ENCODE results near the gene CNIH3. TPM values are rescaled to one million over a fixed set of nuclear protein-coding genes. Genes with fewer than 3 reads are reported as not detected.
"Not testable (repeated sequence)": the region's sequence is repeated elsewhere in the genome, so short reads cannot be mapped to it uniquely, and the experiment has no call there.

The CNIH3 gene
- 3.4 and 3.6 TPM in 2 replicates for total RNA-seq (2022)
- percentile 24 among the genes with signal in this experiment for Bru-seq, nascent RNA
- percentile 16 among the genes with signal in this experiment for BruChase-seq, experiment 1, labeled RNA remaining after a 6-hour chase
- percentile 25 among the genes with signal in this experiment for BruChase-seq, experiment 2, labeled RNA remaining after a 2-hour chase
- long read RNA-seq, partial matches to known transcripts = 0 of 8 reads
- long read RNA-seq, other reads (novel, unspliced or antisense) = 5 of 8 reads

DNA sequence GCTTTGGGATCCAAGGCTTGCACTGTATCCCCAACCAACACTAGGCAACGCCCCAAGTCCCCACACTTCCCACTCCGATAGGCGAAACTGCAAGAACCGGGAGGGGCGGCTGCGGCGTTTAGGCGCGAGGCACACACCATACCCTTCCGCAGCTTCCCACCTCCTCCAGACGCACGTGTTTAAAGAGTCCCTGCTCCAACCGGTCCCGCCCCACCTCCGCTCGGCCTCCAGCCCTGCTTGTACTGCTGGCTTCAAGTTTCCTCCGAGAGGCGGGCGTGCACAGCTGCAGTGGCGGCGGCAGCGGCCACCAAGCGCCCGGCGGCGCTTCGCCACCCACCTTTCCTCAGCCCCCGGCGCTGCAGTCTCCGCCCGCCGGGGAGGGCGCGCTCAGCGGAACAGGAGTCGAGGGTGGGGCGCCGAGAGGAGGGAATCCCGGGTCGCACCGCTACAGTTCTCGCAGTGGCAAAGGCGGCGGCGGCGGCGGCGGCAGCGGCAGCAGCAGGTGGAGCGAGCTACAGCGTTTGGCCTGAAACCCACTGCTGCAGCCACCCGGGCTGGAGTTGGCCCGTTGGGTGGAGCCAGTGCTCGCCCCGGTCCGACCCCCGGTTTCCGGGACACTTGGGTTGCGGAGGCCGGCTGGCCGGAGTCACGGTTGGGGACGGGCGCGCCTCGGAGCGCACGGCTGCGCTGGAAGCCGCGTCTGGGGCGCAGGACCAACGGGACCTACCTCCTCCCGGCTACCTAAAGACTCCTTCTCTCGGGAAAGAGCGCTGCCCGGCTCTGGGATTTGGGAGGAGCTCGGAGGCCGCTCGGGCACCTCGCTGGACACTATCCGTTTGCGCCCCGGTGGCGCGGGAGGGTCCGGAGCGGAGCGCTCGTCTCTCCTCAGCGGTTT, at the start of gene CNIH3:
Gene CNIH3, plus strand, starts transcription at position 457 of the 895 bp plus-strand sequence. CDS start 858 bp downstream, outside the sequence.
- Mint-ChIP-seq H3K36me3 (ENCODE audit: insufficient read depth, unreplicated experiment) (no peaks in the 10 kb centered on the region), H3K4me3 (ENCODE audit: unreplicated experiment) (peak within 1 kb of the TSS; percentile 41), H3K27ac (ENCODE audit: low read depth, unreplicated experiment) (no peak within 1 kb of the TSS), H3K4me1 (ENCODE audit: insufficient read depth, unreplicated experiment) (no peaks in the 10 kb centered on the region), H3K9me3 (ENCODE audit: unreplicated experiment) (no peaks in the 10 kb centered on the region), H3K27me3 (ENCODE audit: insufficient read depth, unreplicated experiment) (peaks cover 45% of the 10 kb centered on the region)
- BruUV-seq (replicated peaks) = no TSS peak
- TF ChIP-seq, protein P1, sequence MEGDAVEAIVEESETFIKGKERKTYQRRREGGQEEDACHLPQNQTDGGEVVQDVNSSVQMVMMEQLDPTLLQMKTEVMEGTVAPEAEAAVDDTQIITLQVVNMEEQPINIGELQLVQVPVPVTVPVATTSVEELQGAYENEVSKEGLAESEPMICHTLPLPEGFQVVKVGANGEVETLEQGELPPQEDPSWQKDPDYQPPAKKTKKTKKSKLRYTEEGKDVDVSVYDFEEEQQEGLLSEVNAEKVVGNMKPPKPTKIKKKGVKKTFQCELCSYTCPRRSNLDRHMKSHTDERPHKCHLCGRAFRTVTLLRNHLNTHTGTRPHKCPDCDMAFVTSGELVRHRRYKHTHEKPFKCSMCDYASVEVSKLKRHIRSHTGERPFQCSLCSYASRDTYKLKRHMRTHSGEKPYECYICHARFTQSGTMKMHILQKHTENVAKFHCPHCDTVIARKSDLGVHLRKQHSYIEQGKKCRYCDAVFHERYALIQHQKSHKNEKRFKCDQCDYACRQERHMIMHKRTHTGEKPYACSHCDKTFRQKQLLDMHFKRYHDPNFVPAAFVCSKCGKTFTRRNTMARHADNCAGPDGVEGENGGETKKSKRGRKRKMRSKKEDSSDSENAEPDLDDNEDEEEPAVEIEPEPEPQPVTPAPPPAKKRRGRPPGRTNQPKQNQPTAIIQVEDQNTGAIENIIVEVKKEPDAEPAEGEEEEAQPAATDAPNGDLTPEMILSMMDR (IDR thresholded peaks at IDR 0.05; ENCODE audit: unreplicated experiment) = no peak
- intact Hi-C loops (cut with micrococcal nuclease) = no loop called here
- CTCF ChIA-PET = interaction anchor here (0.6 to 1.6 kb wide), 7 partner anchors 23 to 309 kb away, joined by 3 to 6 read pairs (median 4); no protein-coding TSS in a partner anchor
- peak; percentile 33 for DNase-seq (ENCODE audit: unreplicated experiment)
- POLR2A ChIA-PET = interaction anchor here (0.6 kb wide), 1 partner anchor 951 kb away, joined by 3 read pairs; no protein-coding TSS in a partner anchor

DNA sequence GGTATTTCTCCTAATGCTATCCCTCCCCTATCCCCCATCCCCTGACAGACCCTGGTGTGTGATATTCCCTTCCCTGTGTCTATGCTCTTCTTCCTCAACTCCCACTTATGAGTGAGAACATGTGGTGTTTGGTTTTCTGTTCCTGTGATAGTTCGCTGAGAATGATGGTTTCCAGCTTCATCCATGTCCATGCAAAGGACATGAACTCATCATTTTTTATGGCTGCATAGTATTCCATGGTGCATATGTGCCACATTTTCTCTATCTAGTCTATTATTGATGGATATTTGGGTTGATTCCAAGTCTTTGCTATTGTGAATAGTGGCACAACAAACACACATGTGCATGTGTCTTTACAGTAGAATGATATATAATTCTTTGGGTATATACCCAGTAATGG, 49.6 kb upstream of the CNIH3 start:
- CTCF ChIA-PET; H3K36me3 Mint-ChIP-seq (ENCODE audit: insufficient read depth, unreplicated experiment): not testable (repeated sequence)
- intact Hi-C loops (cut with micrococcal nuclease) = loop anchor here (5.0 kb wide), 1 partner anchor 134 kb away; the partner anchor contains the start of gene WDR26

DNA sequence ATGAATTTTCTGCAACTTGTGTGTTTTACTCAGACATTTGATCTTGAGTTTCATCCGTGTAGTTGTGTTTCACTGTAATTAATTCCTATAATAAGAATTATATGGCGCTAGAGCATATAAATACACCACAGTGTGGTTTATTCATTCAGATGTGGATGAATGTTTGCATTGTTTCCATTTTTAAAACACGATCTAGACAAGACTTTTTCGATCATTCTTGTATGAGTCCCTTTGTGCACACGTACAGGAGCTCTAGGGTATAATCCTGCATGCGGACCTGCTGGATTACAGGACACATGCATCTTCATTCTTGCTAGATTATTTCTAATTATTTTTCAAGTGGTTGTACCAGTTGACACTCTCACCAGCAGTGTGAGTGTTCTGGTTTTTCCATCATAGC, 46.8 kb upstream of the CNIH3 start:
- DNase-seq (ENCODE audit: unreplicated experiment) = no peak
- BruUV-seq (replicated peaks) = no TSS peak
- Mint-ChIP-seq H3K4me3 (ENCODE audit: unreplicated experiment) (no peak overlapping the region), H3K27ac (ENCODE audit: low read depth, unreplicated experiment) (no peak overlapping the region), H3K4me1 (ENCODE audit: insufficient read depth, unreplicated experiment) (peaks cover 18% of the 10 kb centered on the region), H3K27me3 (ENCODE audit: insufficient read depth, unreplicated experiment) (no peaks in the 10 kb centered on the region), H3K9me3 (ENCODE audit: unreplicated experiment) (no peaks in the 10 kb centered on the region), H3K36me3 (ENCODE audit: insufficient read depth, unreplicated experiment) (no peaks in the 10 kb centered on the region)
- POLR2A ChIA-PET = interaction anchor here (0.8 kb wide), 1 partner anchor 1124 kb away, joined by 5 read pairs; no protein-coding TSS in a partner anchor
- TF ChIP-seq, protein P1 (IDR thresholded peaks at IDR 0.05; ENCODE audit: unreplicated experiment) = no peak
- CTCF ChIA-PET = interaction anchor here (0.6 to 0.7 kb wide), 2 partner anchors 353 to 1516 kb away, joined by 3 to 4 read pairs; no protein-coding TSS in a partner anchor
- intact Hi-C loops (cut with micrococcal nuclease) = loop anchor here (5.0 kb wide), 1 partner anchor 137 kb away; the partner anchor contains the start of gene WDR26

More for the DNA sequence above, 49.6 kb upstream of the CNIH3 start:
- H3K27ac Mint-ChIP-seq (ENCODE audit: low read depth, unreplicated experiment); H3K4me3 Mint-ChIP-seq (ENCODE audit: unreplicated experiment); H3K27me3 Mint-ChIP-seq (ENCODE audit: insufficient read depth, unreplicated experiment); POLR2A ChIA-PET; DNase-seq (ENCODE audit: unreplicated experiment); H3K9me3 Mint-ChIP-seq (ENCODE audit: unreplicated experiment); BruUV-seq (replicated peaks): not testable (repeated sequence)
- H3K4me1 Mint-ChIP-seq (ENCODE audit: insufficient read depth, unreplicated experiment) = peaks cover 30% of the 10 kb centered on the region

DNA sequence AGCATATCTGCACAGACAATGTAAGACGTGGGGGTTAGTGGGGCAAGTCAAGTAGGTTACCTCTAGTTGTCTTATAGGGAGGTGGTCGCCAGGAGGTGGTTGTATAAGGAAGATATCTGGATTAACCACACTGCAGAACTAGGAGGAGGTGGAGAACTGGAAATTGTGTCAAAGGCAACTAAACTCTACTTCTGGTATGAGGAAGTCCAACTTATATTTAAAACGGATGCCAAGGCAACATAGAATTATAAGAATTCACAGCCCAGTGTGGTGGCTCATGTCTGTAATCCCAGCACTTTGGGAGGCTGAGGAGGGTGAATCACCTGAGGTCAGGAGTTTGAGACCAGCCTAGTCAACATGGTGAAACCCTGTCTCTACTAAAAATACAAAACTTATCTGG, 44.1 kb upstream of the CNIH3 start:
- H3K36me3 Mint-ChIP-seq (ENCODE audit: insufficient read depth, unreplicated experiment); H3K27ac Mint-ChIP-seq (ENCODE audit: low read depth, unreplicated experiment); DNase-seq (ENCODE audit: unreplicated experiment); intact Hi-C loops (cut with micrococcal nuclease); H3K9me3 Mint-ChIP-seq (ENCODE audit: unreplicated experiment); BruUV-seq (replicated peaks); H3K4me3 Mint-ChIP-seq (ENCODE audit: unreplicated experiment); H3K27me3 Mint-ChIP-seq (ENCODE audit: insufficient read depth, unreplicated experiment); H3K4me1 Mint-ChIP-seq (ENCODE audit: insufficient read depth, unreplicated experiment): not testable (repeated sequence)
- ChIA-PET CTCF (interaction anchor here (0.6 to 0.7 kb wide), 2 partner anchors 25 to 665 kb away, joined by 3 read pairs; no protein-coding TSS in a partner anchor), POLR2A (interaction anchor here (0.8 kb wide), 1 partner anchor 11 kb away, joined by 4 read pairs; no protein-coding TSS in a partner anchor)

All from MCF 10A (cell line).